KBM-7 (cell line): Measurements from ENCODE around the gene NDST1.

Experiments
- DNase-seq: peaks from one replicate; pipeline ENCODE4 v3.0.0-alpha.2; 2015
- in situ Hi-C: fragments of 300-500 bp; cut with MboI; formaldehyde crosslinking; loops from 2 replicates; pipeline ENCODE4 v1.14.3; 2020; ENCODE audit warnings: low sequenced_read_pairs, low pct_unique_long_range_greater_than_20kb, mixed read lengths

The NDST1 gene

GRCh38 chr5:150532996-150533395 is 25.1 kb downstream of the NDST1 start:
- no peak for DNase-seq
- in situ Hi-C loops: no loop called here

GRCh38 chr5:150534811-150535210 is 26.9 kb downstream of the NDST1 start:
- in situ Hi-C loops: no loop called here

GRCh38 chr5:150535611-150536010 is 27.7 kb downstream of the NDST1 start:
- in situ Hi-C loops: no loop called here
- no peak for DNase-seq

More at GRCh38 chr5:150534811-150535210, 26.9 kb downstream of the NDST1 start:
- no peak for DNase-seq

GRCh38 chr5:150538007-150538917 is 30.3 kb downstream of the NDST1 start:
- DNase-seq: peak; percentile 18
- in situ Hi-C loops: no loop called here

GRCh38 chr5:150539206-150539605 is 31.3 kb downstream of the NDST1 start:
- in situ Hi-C loops: no loop called here
- no peak for DNase-seq

- in situ Hi-C loops: no loop called here
- DNase-seq: no peak
Observed at GRCh38 chr5:150540042-150540441, 32.1 kb downstream of the NDST1 start.

GRCh38 chr5:150540615-150541396 is 32.9 kb downstream of the NDST1 start:
- in situ Hi-C loops: no loop called here
- DNase-seq: no peak

- in situ Hi-C loops: no loop called here
Observed at GRCh38 chr5:150541397-150541675, 33.4 kb downstream of the NDST1 start.

GRCh38 chr5:150541895-150542294 is 34.0 kb downstream of the NDST1 start:
- in situ Hi-C loops: no loop called here
- no peak for DNase-seq

More at GRCh38 chr5:150541397-150541675, 33.4 kb downstream of the NDST1 start:
- DNase-seq: no peak

GRCh38 chr5:150542933-150543445 is 35.1 kb downstream of the NDST1 start:
- in situ Hi-C loops: no loop called here
- no peak for DNase-seq

GRCh38 chr5:150544611-150545219 is 36.8 kb downstream of the NDST1 start:
- in situ Hi-C loops: no loop called here
- peak; percentile 76 for DNase-seq

GRCh38 chr5:150545246-150545645 is 37.3 kb downstream of the NDST1 start:
- in situ Hi-C loops: no loop called here
- DNase-seq: no peak

GRCh38 chr5:150548123-150548522 is 40.2 kb downstream of the NDST1 start:
- in situ Hi-C loops: no loop called here
- DNase-seq: no peak

GRCh38 chr5:150549735-150550134 is 41.8 kb downstream of the NDST1 start:
- in situ Hi-C loops: no loop called here
- no peak for DNase-seq

GRCh38 chr5:150550286-150550685 is 42.4 kb downstream of the NDST1 start:
- in situ Hi-C loops: no loop called here
- no peak for DNase-seq

GRCh38 chr5:150551066-150551465 is 43.1 kb downstream of the NDST1 start:
- in situ Hi-C loops: no loop called here
- DNase-seq: no peak

GRCh38 chr5:150553402-150553801 is 45.5 kb downstream of the NDST1 start:
- DNase-seq: no peak
- in situ Hi-C loops: no loop called here

GRCh38 chr5:150553911-150554310 is 46.0 kb downstream of the NDST1 start:
- no peak for DNase-seq
- in situ Hi-C loops: no loop called here

GRCh38 chr5:150554857-150555256 is 46.9 kb downstream of the NDST1 start:
- in situ Hi-C loops: no loop called here

GRCh38 chr5:150556106-150556505 is 48.2 kb downstream of the NDST1 start:
- in situ Hi-C loops: no loop called here
- no peak for DNase-seq

More at GRCh38 chr5:150554857-150555256, 46.9 kb downstream of the NDST1 start:
- DNase-seq: no peak
